ENCODE data around the gene ELAPOR2. TPM values are rescaled to one million over a fixed set of nuclear protein-coding genes. Genes with fewer than 3 reads are reported as not detected.

Gene ELAPOR2
- total and polyA plus RNA-seq, 9 of the 15 experiments (the other 6 are each of a cell fraction or from before 2014, with no cell fraction given) = 9.2 to 72.0 (median 35.0) TPM

DNA sequence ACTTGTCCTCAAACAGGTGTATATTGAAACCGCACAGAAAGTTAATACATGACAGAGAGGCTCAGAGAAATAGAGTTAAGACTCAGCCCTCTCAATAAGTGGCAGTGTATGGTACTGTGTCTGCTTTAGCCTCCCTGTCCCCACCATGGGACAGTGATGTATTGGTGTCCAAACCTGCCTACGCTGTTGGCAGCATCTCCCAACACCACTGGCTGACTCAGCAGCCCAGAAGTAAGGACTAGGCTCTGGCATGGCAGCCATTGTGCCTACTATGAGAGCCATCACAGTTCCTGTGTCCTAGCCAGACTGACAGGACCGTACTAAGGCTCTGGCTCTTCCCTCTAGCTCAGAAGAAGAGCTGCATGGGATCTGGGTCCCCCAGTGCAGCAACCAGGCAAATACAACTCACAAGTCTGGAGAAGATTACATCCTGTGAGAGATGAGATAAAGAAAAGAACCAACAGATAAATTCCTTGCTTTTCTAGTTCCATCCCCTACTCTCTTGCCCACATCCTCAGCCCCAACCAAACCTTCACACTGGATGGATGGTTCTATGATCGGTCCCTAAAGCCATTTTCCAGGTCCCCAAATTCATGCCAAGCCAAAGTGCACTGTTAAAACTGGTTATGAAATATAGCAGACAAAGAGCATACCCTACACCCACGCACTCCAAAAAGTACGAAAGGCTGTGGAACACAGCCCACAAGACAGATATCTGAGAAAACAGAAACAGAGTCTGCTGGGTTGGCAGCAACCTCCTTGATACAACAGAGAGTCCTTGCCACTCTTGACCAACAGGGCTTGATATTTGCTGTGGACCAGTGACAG is 48.7 kb upstream of the ELAPOR2 start (continued):
- TF ChIP-seq RBBP5 (IDR thresholded peaks at IDR 0.05; ENCODE audit: borderline replicate concordance, insufficient read depth, low read length, poor library complexity, severe bottlenecking) (peak; percentile 17), GABPB1 (CRISPR knock-in tag; IDR thresholded peaks at IDR 0.05) (no peak), CC2D1A (IDR thresholded peaks at IDR 0.05) (no peak), ZNF282 (CRISPR knock-in tag; IDR thresholded peaks at IDR 0.05) (no peak), MEIS2 (IDR thresholded peaks at IDR 0.05; ENCODE audit: partially characterized antibody) (peak; percentile 61), TGIF2 (CRISPR knock-in tag; IDR thresholded peaks at IDR 0.05) (no peak), TEAD2 (tag; IDR thresholded peaks at IDR 0.05) (0 out of 2 replicates have a peak, but pooled peaks have one; percentile 30), NONO (IDR thresholded peaks at IDR 0.05; ENCODE audit: low read depth in 2 of 2, low read length in 1 of 2) (no peak), SMARCA4 (IDR thresholded peaks at IDR 0.05) (peak; percentile 62), SAFB (IDR thresholded peaks at IDR 0.05; ENCODE audit: borderline replicate concordance, low read depth, low read length) (no peak), ZNF232 (CRISPR knock-in tag; IDR thresholded peaks at IDR 0.05) (no peak), YBX1 (IDR thresholded peaks at IDR 0.05) (no peak), SMARCE1 (IDR thresholded peaks at IDR 0.05) (peak; percentile 49; the same call in 1 of the 2 replicates), FOXP1 (CRISPR knock-in tag; IDR thresholded peaks at IDR 0.05) (no peak), MEF2D (tag; conservative IDR thresholded peaks at IDR 0.05; ENCODE audit: low read depth) (peak; percentile 37; the same call in 1 of the 2 replicates), ZNF253 (CRISPR knock-in tag; conservative IDR thresholded peaks at IDR 0.05) (no peak), CXXC5 (CRISPR knock-in tag; IDR thresholded peaks at IDR 0.05) (peak; percentile 32; the same call in 1 of the 2 replicates)
- TF ChIP-seq, protein P1, sequence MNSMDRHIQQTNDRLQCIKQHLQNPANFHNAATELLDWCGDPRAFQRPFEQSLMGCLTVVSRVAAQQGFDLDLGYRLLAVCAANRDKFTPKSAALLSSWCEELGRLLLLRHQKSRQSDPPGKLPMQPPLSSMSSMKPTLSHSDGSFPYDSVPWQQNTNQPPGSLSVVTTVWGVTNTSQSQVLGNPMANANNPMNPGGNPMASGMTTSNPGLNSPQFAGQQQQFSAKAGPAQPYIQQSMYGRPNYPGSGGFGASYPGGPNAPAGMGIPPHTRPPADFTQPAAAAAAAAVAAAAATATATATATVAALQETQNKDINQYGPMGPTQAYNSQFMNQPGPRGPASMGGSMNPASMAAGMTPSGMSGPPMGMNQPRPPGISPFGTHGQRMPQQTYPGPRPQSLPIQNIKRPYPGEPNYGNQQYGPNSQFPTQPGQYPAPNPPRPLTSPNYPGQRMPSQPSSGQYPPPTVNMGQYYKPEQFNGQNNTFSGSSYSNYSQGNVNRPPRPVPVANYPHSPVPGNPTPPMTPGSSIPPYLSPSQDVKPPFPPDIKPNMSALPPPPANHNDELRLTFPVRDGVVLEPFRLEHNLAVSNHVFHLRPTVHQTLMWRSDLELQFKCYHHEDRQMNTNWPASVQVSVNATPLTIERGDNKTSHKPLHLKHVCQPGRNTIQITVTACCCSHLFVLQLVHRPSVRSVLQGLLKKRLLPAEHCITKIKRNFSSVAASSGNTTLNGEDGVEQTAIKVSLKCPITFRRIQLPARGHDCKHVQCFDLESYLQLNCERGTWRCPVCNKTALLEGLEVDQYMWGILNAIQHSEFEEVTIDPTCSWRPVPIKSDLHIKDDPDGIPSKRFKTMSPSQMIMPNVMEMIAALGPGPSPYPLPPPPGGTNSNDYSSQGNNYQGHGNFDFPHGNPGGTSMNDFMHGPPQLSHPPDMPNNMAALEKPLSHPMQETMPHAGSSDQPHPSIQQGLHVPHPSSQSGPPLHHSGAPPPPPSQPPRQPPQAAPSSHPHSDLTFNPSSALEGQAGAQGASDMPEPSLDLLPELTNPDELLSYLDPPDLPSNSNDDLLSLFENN (IDR thresholded peaks at IDR 0.05; ENCODE audit: low read depth in 2 of 2, low read length in 2 of 2) = no peak
- TF ChIP-seq, protein P2, sequence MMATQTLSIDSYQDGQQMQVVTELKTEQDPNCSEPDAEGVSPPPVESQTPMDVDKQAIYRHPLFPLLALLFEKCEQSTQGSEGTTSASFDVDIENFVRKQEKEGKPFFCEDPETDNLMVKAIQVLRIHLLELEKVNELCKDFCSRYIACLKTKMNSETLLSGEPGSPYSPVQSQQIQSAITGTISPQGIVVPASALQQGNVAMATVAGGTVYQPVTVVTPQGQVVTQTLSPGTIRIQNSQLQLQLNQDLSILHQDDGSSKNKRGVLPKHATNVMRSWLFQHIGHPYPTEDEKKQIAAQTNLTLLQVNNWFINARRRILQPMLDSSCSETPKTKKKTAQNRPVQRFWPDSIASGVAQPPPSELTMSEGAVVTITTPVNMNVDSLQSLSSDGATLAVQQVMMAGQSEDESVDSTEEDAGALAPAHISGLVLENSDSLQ (IDR thresholded peaks at IDR 0.05) = peak; percentile 6; the same call in 1 of the 2 replicates
- TF ChIP-seq, protein P3, sequence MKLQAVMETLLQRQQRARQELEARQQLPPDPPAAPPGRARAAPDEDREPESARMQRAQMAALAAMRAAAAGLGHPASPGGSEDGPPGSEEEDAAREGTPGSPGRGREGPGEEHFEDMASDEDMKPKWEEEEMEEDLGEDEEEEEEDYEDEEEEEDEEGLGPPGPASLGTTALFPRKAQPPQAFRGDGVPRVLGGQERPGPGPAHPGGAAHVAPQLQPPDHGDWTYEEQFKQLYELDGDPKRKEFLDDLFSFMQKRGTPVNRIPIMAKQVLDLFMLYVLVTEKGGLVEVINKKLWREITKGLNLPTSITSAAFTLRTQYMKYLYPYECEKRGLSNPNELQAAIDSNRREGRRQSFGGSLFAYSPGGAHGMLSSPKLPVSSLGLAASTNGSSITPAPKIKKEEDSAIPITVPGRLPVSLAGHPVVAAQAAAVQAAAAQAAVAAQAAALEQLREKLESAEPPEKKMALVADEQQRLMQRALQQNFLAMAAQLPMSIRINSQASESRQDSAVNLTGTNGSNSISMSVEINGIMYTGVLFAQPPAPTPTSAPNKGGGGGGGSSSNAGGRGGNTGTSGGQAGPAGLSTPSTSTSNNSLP (IDR thresholded peaks at IDR 0.05; ENCODE audit: borderline replicate concordance, low read depth, low read length) = no peak
- TF ChIP-seq, protein P4, sequence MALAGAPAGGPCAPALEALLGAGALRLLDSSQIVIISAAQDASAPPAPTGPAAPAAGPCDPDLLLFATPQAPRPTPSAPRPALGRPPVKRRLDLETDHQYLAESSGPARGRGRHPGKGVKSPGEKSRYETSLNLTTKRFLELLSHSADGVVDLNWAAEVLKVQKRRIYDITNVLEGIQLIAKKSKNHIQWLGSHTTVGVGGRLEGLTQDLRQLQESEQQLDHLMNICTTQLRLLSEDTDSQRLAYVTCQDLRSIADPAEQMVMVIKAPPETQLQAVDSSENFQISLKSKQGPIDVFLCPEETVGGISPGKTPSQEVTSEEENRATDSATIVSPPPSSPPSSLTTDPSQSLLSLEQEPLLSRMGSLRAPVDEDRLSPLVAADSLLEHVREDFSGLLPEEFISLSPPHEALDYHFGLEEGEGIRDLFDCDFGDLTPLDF (CRISPR knock-in tag; IDR thresholded peaks at IDR 0.05) = no peak

Data from K562 (cell line).